Vagina (tissue), 2 donors: Measurements from ENCODE around the gene SZT2. TPM values are rescaled to one million over a fixed set of nuclear protein-coding genes. Genes with fewer than 3 reads are reported as not detected.

Source experiments
- DNase-seq, 2 donors: peaks; one replicate each; pipeline ENCODE4 v3.0.0-alpha.2; 2017; ENCODE audit errors: extremely low spot score in 2 of 2
- H3K27ac ChIP-seq: fragments of 200-600 bp; sonication (generic); one replicate; pipeline ENCODE4 v1.5.1; 2019
- H3K27me3 ChIP-seq: fragments of 200-600 bp; sonication (generic); one replicate; pipeline ENCODE4 v1.5.1; 2019
- H3K36me3 ChIP-seq, 2 donors: fragments of 200-600 bp; sonication (generic); one replicate each; pipeline ENCODE4 v1.5.1; 2017 to 2019
- H3K4me1 ChIP-seq: fragments of 200-600 bp; sonication (generic); one replicate; pipeline ENCODE4 v1.5.1; 2019
- H3K4me3 ChIP-seq, 2 donors: fragments of 200-600 bp; sonication (generic); 1 replicate in 1 of 2; 2 replicates in 1 of 2; pipeline ENCODE4 v1.5.1; 2016 to 2019
- H3K9me3 ChIP-seq: fragments of 200-600 bp; sonication (generic); one replicate; pipeline ENCODE4 v1.5.1; 2019
- POLR2A ChIP-seq, 2 donors: fragments of 450-650 bp; IDR thresholded peaks; one replicate each; pipeline ENCODE4 v1.6.1; 2017; ENCODE audit warnings: antibody characterized with exemption in 2 of 2, mild to moderate bottlenecking in 2 of 2, moderate library complexity in 2 of 2
- POLR2AphosphoS5 ChIP-seq, 2 donors: sonication (generic); formaldehyde crosslinking; IDR thresholded peaks; one replicate each; pipeline ENCODE4 v1.9.0; 2017; ENCODE audit warnings: antibody characterized with exemption in 2 of 2, mild to moderate bottlenecking in 2 of 2, low read depth in 1 of 2; ENCODE audit not compliant: insufficient read depth in 1 of 2
- intact Hi-C: fragments of 100-400 bp; cut with DNase I; formaldehyde crosslinking; loops from one replicate; pipeline ENCODE4 v1.15.1; 2023
- total RNA-seq: library from RNA; depleted of rRNA; stranded (reverse); fragments of >200 nt; gene quantifications from one replicate; pipeline ENCODE4 v1.2.3, GENCODE V29; 2016
- TF ChIP-seq, protein P1 (sequence below), 3 experiments: fragments of 450-650 bp in 2 of 3; fragments of 200-600 bp in 1 of 3; sonication (generic) in 1 of 3; IDR thresholded peaks; one replicate each; pipeline ENCODE4 v1.5.1; 2017 to 2019; ENCODE audit warnings: antibody characterized with exemption in 3 of 3, mild to moderate bottlenecking in 2 of 3, moderate library complexity in 2 of 3

Gene SZT2
- total RNA-seq, 1 donor from 2014 or later, result 42.5 TPM

GRCh38 chr1:43439781-43440180 is 50.1 kb downstream of the SZT2 start:
- peaks cover 4 to 54% of the 10 kb centered on the region in 2 donors for H3K36me3 ChIP-seq
- H3K4me3 ChIP-seq, result no peak overlapping the region
- no peak overlapping the region for H3K27ac ChIP-seq
- no peaks in the 10 kb centered on the region for H3K9me3 ChIP-seq
- peak in 1 of 2 donors; percentile 84 for DNase-seq
- H3K27me3 ChIP-seq, result no peaks in the 10 kb centered on the region
- H3K4me1 ChIP-seq, result peaks cover 8% of the 10 kb centered on the region
- TF ChIP-seq POLR2A (IDR thresholded peaks at IDR 0.05) (no peak), POLR2AphosphoS5 (IDR thresholded peaks at IDR 0.05; ENCODE audit: insufficient read depth in 1 of 2, low read depth in 1 of 2) (no peak)
- TF ChIP-seq, protein P1, sequence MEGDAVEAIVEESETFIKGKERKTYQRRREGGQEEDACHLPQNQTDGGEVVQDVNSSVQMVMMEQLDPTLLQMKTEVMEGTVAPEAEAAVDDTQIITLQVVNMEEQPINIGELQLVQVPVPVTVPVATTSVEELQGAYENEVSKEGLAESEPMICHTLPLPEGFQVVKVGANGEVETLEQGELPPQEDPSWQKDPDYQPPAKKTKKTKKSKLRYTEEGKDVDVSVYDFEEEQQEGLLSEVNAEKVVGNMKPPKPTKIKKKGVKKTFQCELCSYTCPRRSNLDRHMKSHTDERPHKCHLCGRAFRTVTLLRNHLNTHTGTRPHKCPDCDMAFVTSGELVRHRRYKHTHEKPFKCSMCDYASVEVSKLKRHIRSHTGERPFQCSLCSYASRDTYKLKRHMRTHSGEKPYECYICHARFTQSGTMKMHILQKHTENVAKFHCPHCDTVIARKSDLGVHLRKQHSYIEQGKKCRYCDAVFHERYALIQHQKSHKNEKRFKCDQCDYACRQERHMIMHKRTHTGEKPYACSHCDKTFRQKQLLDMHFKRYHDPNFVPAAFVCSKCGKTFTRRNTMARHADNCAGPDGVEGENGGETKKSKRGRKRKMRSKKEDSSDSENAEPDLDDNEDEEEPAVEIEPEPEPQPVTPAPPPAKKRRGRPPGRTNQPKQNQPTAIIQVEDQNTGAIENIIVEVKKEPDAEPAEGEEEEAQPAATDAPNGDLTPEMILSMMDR (IDR thresholded peaks at IDR 0.05), result no peak
- intact Hi-C loops, result no loop called here

- intact Hi-C loops, result no loop called here
- H3K4me3 ChIP-seq, result no peak overlapping the region
- peak in 1 of 2 donors; percentile 32 for DNase-seq
- H3K27ac ChIP-seq, result no peak overlapping the region
- no peak for TF ChIP-seq POLR2A (IDR thresholded peaks at IDR 0.05)
- TF ChIP-seq POLR2AphosphoS5 (IDR thresholded peaks at IDR 0.05; ENCODE audit: insufficient read depth in 1 of 2, low read depth in 1 of 2), result no peak
- TF ChIP-seq, protein P1 (IDR thresholded peaks at IDR 0.05), result no peak
- no peaks in the 10 kb centered on the region for H3K27me3 ChIP-seq
- H3K36me3 ChIP-seq, result peaks cover 4 to 54% of the 10 kb centered on the region in 2 donors
- no peaks in the 10 kb centered on the region for H3K9me3 ChIP-seq
- H3K4me1 ChIP-seq, result peaks cover 4% of the 10 kb centered on the region
Observed at GRCh38 chr1:43440358-43440757, 50.7 kb downstream of the SZT2 start.

- intact Hi-C loops, result no loop called here
- Histone ChIP-seq H3K36me3 (peaks cover 4 to 64% of the 10 kb centered on the region in 2 donors), H3K27ac (no peak overlapping the region), H3K4me3 (no peak overlapping the region), H3K9me3 (no peaks in the 10 kb centered on the region), H3K4me1 (no peaks in the 10 kb centered on the region), H3K27me3 (no peaks in the 10 kb centered on the region)
- peak in 1 of 2 donors; percentile 70 for DNase-seq
- no peak for TF ChIP-seq POLR2A (IDR thresholded peaks at IDR 0.05)
- no peak for TF ChIP-seq POLR2AphosphoS5 (IDR thresholded peaks at IDR 0.05; ENCODE audit: insufficient read depth in 1 of 2, low read depth in 1 of 2)
- TF ChIP-seq, protein P1 (IDR thresholded peaks at IDR 0.05), result no peak
Observed at GRCh38 chr1:43441166-43441893, 51.6 kb downstream of the SZT2 start.

DNA sequence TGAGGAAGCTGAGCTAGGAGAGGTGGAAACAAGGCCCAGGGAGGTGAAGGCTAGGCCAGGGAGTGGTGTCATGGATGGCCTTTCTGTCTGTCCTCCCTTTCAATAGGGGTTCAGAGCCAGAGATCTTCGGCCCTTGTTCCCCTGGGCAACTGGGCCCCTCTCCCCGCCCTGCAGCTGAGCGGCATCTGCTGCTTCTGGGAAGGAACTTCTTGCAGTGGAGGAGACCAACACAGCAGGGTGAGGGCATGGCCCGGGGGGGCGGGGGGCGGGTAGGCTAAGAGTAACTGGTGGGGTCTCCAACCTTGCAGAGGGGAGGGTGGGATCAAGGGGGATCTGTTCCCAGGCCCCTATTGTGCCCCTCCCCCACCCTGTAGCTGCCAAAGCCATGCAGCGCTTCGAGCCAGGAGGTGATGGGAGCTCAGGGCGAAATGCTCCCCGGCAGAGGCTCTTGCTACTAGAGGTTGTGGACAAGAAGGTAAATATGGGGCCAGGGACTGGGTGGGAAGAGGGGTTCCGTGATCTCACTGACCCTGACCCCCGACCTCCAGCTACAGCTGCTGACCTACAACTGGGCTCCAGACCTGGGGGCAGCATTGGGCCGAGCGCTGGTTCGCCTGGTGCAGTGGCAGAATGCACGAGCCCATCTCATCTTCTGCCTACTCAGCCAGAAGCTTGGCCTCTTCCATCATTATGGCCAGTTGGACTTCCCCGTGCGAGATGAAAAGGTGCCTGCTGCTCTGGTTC is 52.4 kb downstream of the SZT2 start:
- no peaks in the 10 kb centered on the region for H3K4me1 ChIP-seq
- H3K9me3 ChIP-seq, result no peaks in the 10 kb centered on the region
- intact Hi-C loops, result no loop called here
- no peak overlapping the region for H3K4me3 ChIP-seq
- no peak for TF ChIP-seq POLR2A (IDR thresholded peaks at IDR 0.05)
- TF ChIP-seq POLR2AphosphoS5 (IDR thresholded peaks at IDR 0.05; ENCODE audit: insufficient read depth in 1 of 2, low read depth in 1 of 2), result no peak
- TF ChIP-seq, protein P1 (IDR thresholded peaks at IDR 0.05), result no peak
- H3K27me3 ChIP-seq, result no peaks in the 10 kb centered on the region
- no peak overlapping the region for H3K27ac ChIP-seq
- H3K36me3 ChIP-seq, result peaks cover 4 to 71% of the 10 kb centered on the region in 2 donors
- peak in 1 of 2 donors; percentile 78 for DNase-seq
